Skeletal muscle cell (primary cell): Measurements from ENCODE around the gene MYH7.

Source experiments
- DNase-seq: peaks from one replicate; pipeline ENCODE4 v3.0.0-alpha.2; 2010; ENCODE audit warnings: low read depth
- H3K4me3 ChIP-seq: 2 replicates; pipeline ENCODE4 v1.5.1; 2011; ENCODE audit warnings: low read depth, mild to moderate bottlenecking, control low read depth, low read length, moderate library complexity

The MYH7 gene

GRCh38 chr14:23450379-23450778 is 14.9 kb upstream of the MYH7 start:
- no peak for DNase-seq
- no peak overlapping the region for H3K4me3 ChIP-seq

- H3K4me3 ChIP-seq = no peak overlapping the region
- no peak for DNase-seq
Measured at GRCh38 chr14:23449314-23449713, 13.9 kb upstream of the MYH7 start.

GRCh38 chr14:23447361-23448350 is 12.2 kb upstream of the MYH7 start:
- no peak for DNase-seq
- no peak overlapping the region for H3K4me3 ChIP-seq

GRCh38 chr14:23446291-23446851 is 10.9 kb upstream of the MYH7 start:
- no peak for DNase-seq
- no peak overlapping the region for H3K4me3 ChIP-seq

- DNase-seq = no peak
- H3K4me3 ChIP-seq = no peak overlapping the region
Measured at GRCh38 chr14:23445773-23446172, 10.3 kb upstream of the MYH7 start.

GRCh38 chr14:23444314-23444713 is 8.9 kb upstream of the MYH7 start:
- no peak overlapping the region for H3K4me3 ChIP-seq
- DNase-seq = no peak

GRCh38 chr14:23443881-23444280 is 8.4 kb upstream of the MYH7 start:
- no peak for DNase-seq
- no peak overlapping the region for H3K4me3 ChIP-seq

GRCh38 chr14:23443411-23443812 is 8.0 kb upstream of the MYH7 start:
- no peak for DNase-seq

GRCh38 chr14:23442721-23443356 is 7.4 kb upstream of the MYH7 start:
- no peak for DNase-seq
- no peak overlapping the region for H3K4me3 ChIP-seq

More at GRCh38 chr14:23443411-23443812, 8.0 kb upstream of the MYH7 start:
- H3K4me3 ChIP-seq = no peak overlapping the region

- H3K4me3 ChIP-seq = no peak overlapping the region
- DNase-seq = no peak
Measured at GRCh38 chr14:23441076-23441475, 5.6 kb upstream of the MYH7 start.

GRCh38 chr14:23439107-23439835 is 3.8 kb upstream of the MYH7 start:
- no peak for DNase-seq
- no peak overlapping the region for H3K4me3 ChIP-seq

- no peak for DNase-seq
- no peak overlapping the region for H3K4me3 ChIP-seq
Measured at GRCh38 chr14:23438101-23438971, 2.9 kb upstream of the MYH7 start.

GRCh38 chr14:23437133-23438100 is 2.0 kb upstream of the MYH7 start:
- no peak overlapping the region for H3K4me3 ChIP-seq
- DNase-seq = no peak

GRCh38 chr14:23436327-23437132 is 1.1 kb upstream of the MYH7 start:
- no peak for DNase-seq
- H3K4me3 ChIP-seq = no peak overlapping the region

GRCh38 chr14:23434488-23435222 is 805 bp downstream of the MYH7 start:
- DNase-seq = no peak
- no peak overlapping the region for H3K4me3 ChIP-seq

- no peak overlapping the region for H3K4me3 ChIP-seq
- DNase-seq = no peak
Measured at GRCh38 chr14:23433457-23433856, 2.0 kb downstream of the MYH7 start.
